Fibroblast of mammary gland (primary cell): Measurements from ENCODE around the gene GLDC.

Experiments used
- DNase-seq: peaks from one replicate; pipeline ENCODE4 v3.0.0-alpha.2; 2010; ENCODE audit warnings: low read depth
- H3K4me3 ChIP-seq: 2 replicates; pipeline ENCODE4 v1.5.1; 2011; ENCODE audit warnings: low read depth, mild to moderate bottlenecking, low read length, moderate library complexity; ENCODE audit not compliant: control insufficient read depth
- TF ChIP-seq, protein P1 (sequence below): conservative IDR thresholded peaks from 2 replicates; pipeline ENCODE4 v1.5.1; 2011; ENCODE audit warnings: low read depth, low read length, inconsistent platforms; ENCODE audit not compliant: control insufficient read depth, insufficient read depth

The GLDC gene

GRCh38 chr9:6673326-6674025, 27.9 kb upstream of the GLDC start:
- TF ChIP-seq, protein P1, sequence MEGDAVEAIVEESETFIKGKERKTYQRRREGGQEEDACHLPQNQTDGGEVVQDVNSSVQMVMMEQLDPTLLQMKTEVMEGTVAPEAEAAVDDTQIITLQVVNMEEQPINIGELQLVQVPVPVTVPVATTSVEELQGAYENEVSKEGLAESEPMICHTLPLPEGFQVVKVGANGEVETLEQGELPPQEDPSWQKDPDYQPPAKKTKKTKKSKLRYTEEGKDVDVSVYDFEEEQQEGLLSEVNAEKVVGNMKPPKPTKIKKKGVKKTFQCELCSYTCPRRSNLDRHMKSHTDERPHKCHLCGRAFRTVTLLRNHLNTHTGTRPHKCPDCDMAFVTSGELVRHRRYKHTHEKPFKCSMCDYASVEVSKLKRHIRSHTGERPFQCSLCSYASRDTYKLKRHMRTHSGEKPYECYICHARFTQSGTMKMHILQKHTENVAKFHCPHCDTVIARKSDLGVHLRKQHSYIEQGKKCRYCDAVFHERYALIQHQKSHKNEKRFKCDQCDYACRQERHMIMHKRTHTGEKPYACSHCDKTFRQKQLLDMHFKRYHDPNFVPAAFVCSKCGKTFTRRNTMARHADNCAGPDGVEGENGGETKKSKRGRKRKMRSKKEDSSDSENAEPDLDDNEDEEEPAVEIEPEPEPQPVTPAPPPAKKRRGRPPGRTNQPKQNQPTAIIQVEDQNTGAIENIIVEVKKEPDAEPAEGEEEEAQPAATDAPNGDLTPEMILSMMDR, result no peak
- no peak overlapping the region for H3K4me3 ChIP-seq

DNA sequence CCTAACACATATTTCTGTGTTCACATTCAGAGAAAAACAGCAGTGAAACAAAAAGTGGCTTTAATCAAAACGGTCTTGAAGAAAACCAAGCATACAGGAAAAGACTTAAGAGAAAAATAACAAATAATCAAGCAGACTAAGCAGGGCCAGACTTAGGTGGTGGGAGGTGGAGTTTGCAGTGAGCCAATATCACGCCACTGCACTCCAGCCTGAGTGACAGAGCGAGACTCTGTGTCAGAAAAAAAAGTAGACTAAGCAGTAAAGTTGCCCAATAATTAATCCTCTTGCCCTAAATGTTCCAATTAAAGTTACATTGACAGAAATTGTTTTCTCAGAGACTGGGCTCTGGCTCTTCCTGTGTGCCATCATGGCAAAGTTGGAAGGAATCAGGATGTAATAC, 26.6 kb upstream of the GLDC start:
- TF ChIP-seq, protein P1, result no peak

More at GRCh38 chr9:6673326-6674025, 27.9 kb upstream of the GLDC start:
- DNase-seq, result no peak

GRCh38 chr9:6671416-6671815, 25.9 kb upstream of the GLDC start:
- TF ChIP-seq, protein P1, result no peak
- DNase-seq, result no peak
- H3K4me3 ChIP-seq, result no peak overlapping the region

More for the DNA sequence above, 26.6 kb upstream of the GLDC start:
- DNase-seq, result no peak
- H3K4me3 ChIP-seq, result no peak overlapping the region

- no peak for DNase-seq
- TF ChIP-seq, protein P1, result no peak
- H3K4me3 ChIP-seq, result no peak overlapping the region
Measured at GRCh38 chr9:6669881-6670280, 24.4 kb upstream of the GLDC start.

GRCh38 chr9:6667633-6668280, 22.2 kb upstream of the GLDC start:
- TF ChIP-seq, protein P1, result peak; percentile 62
- peak; percentile 45 for DNase-seq
- no peak overlapping the region for H3K4me3 ChIP-seq

DNA sequence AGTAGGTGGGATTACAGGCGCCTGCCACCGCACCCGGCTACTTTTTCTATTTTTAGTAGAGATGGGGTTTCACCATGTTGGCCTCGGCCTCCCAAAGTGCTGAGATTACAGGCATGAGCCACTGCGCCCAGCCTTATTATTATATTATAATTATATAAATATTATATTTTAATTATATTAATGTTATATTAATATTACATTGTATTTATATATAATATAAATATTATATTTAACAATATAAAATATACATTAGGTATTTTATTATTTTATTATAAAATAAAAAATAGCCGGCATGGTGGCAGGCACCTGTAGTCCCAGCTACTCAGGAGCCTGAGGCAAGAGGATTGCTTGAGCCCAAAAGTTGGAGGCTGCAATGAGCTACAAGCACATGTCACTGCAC, 21.6 kb upstream of the GLDC start:
- no peak for DNase-seq
- H3K4me3 ChIP-seq, result no peak overlapping the region
- TF ChIP-seq, protein P1, result no peak
